ENCODE results near the gene CES3.

GRCh38 chr16:66934138-66934838, 26.8 kb upstream of the CES3 start, which contains the start of gene CIAO2B:
- peak in 1 of 3 donors; percentile 5 for TF ChIP-seq CTCF (IDR thresholded peaks at IDR 0.05)
- peak; percentile 91 for TF ChIP-seq POLR2A (IDR thresholded peaks at IDR 0.05)

All from ovary (tissue), 3 donors.